H9 (cell line): ENCODE data around the gene ZNF546. TPM values are rescaled to one million over a fixed set of nuclear protein-coding genes. Genes with fewer than 3 reads are reported as not detected.

ENCODE experiments used
- DNase-seq: peaks from one replicate; pipeline ENCODE4 v3.0.0-alpha.2; 2017
- H2AFZ ChIP-seq: one replicate; pipeline ENCODE4 v1.6.1; 2013; ENCODE audit warnings: mild to moderate bottlenecking, low read length, control low read depth, moderate library complexity
- H2AK5ac ChIP-seq: 2 replicates; pipeline ENCODE4 v1.6.1; 2013; ENCODE audit warnings: low read length, control low read depth, mixed read lengths; ENCODE audit not compliant: insufficient read length
- H2BK120ac ChIP-seq: one replicate; pipeline ENCODE4 v1.6.1; 2013; ENCODE audit warnings: low read depth, mild to moderate bottlenecking, low read length, control low read depth, inconsistent platforms; ENCODE audit not compliant: poor library complexity, severe bottlenecking
- H2BK12ac ChIP-seq: 2 replicates; pipeline ENCODE4 v1.6.1; 2013; ENCODE audit warnings: low read length, control low read depth, mixed read lengths, low read depth; ENCODE audit not compliant: insufficient read length
- H2BK15ac ChIP-seq: 2 replicates; pipeline ENCODE4 v1.6.1; 2013; ENCODE audit warnings: low read depth, low read length, control low read depth
- H2BK20ac ChIP-seq: one replicate; pipeline ENCODE4 v1.6.1; 2013; ENCODE audit warnings: low read depth, mild to moderate bottlenecking, low read length, control low read depth, inconsistent platforms; ENCODE audit not compliant: poor library complexity, severe bottlenecking
- H2BK5ac ChIP-seq: 2 replicates; pipeline ENCODE4 v1.6.1; 2013; ENCODE audit warnings: low read length, control low read depth, mixed read lengths; ENCODE audit not compliant: insufficient read length
- H3K14ac ChIP-seq: 2 replicates; pipeline ENCODE4 v1.6.1; 2013; ENCODE audit warnings: low read length, control low read depth; ENCODE audit not compliant: insufficient read depth
- H3K18ac ChIP-seq: 2 replicates; pipeline ENCODE4 v1.6.1; 2013; ENCODE audit warnings: low read depth, mild to moderate bottlenecking, mixed read lengths, low read length, control low read depth; ENCODE audit not compliant: insufficient read length
- H3K23ac ChIP-seq: 2 replicates; pipeline ENCODE4 v1.6.1; 2013; ENCODE audit warnings: low read length, control low read depth, mixed read lengths, low read depth; ENCODE audit not compliant: insufficient read length
- H3K23me2 ChIP-seq: 2 replicates; pipeline ENCODE4 v1.6.1; 2013; ENCODE audit warnings: low read depth, mild to moderate bottlenecking, mixed read lengths, low read length, control low read depth; ENCODE audit not compliant: insufficient read length, poor library complexity, severe bottlenecking
- H3K27ac ChIP-seq: 2 replicates; pipeline ENCODE4 v1.5.1; 2013; ENCODE audit warnings: low read length, control low read depth, mixed read lengths, low read depth; ENCODE audit not compliant: insufficient read length
- H3K27me3 ChIP-seq: 2 replicates; pipeline ENCODE4 v1.6.1; 2013; ENCODE audit warnings: low read length, control low read depth, inconsistent platforms; ENCODE audit not compliant: insufficient read depth
- H3K4ac ChIP-seq: 2 replicates; pipeline ENCODE4 v1.6.1; 2013; ENCODE audit warnings: low read depth, mild to moderate bottlenecking, control low read depth, inconsistent platforms, low read length, moderate library complexity
- H3K4me1 ChIP-seq: 2 replicates; pipeline ENCODE4 v1.6.1; 2013; ENCODE audit warnings: low read length, control low read depth, inconsistent platforms; ENCODE audit not compliant: insufficient read depth
- H3K4me2 ChIP-seq: 2 replicates; pipeline ENCODE4 v1.6.1; 2013; ENCODE audit warnings: low read length, control low read depth, mixed read lengths; ENCODE audit not compliant: insufficient read length, insufficient read depth
- H3K56ac ChIP-seq: 2 replicates; pipeline ENCODE4 v1.6.1; 2013; ENCODE audit warnings: low read depth, mild to moderate bottlenecking, mixed read lengths, low read length, control low read depth; ENCODE audit not compliant: insufficient read length
- H3K79me1 ChIP-seq: 2 replicates; pipeline ENCODE4 v1.6.1; 2013; ENCODE audit warnings: low read depth, mild to moderate bottlenecking, moderate library complexity, low read length, control low read depth, inconsistent platforms; ENCODE audit not compliant: insufficient read depth, poor library complexity, severe bottlenecking
- H3K79me2 ChIP-seq: 2 replicates; pipeline ENCODE4 v1.6.1; 2013; ENCODE audit warnings: low read length, control low read depth, inconsistent platforms; ENCODE audit not compliant: insufficient read depth
- H3K9ac ChIP-seq: 2 replicates; pipeline ENCODE4 v1.6.1; 2013; ENCODE audit warnings: low read length, control low read depth, mixed read lengths; ENCODE audit not compliant: insufficient read length; ENCODE audit errors: extremely low read depth
- H3K9me3 ChIP-seq: one replicate; pipeline ENCODE4 v1.6.1; 2013; ENCODE audit warnings: low read depth, low read length, inconsistent platforms; ENCODE audit not compliant: control insufficient read depth
- H3T11ph ChIP-seq: one replicate; pipeline ENCODE4 v1.6.1; 2013; ENCODE audit warnings: mild to moderate bottlenecking, low read length, control low read depth, inconsistent platforms
- H4K20me1 ChIP-seq: one replicate; pipeline ENCODE4 v1.6.1; 2013; ENCODE audit not compliant: control insufficient read depth, insufficient read length, insufficient read depth
- H4K5ac ChIP-seq: 2 replicates; pipeline ENCODE4 v1.6.1; 2013; ENCODE audit warnings: low read depth, mild to moderate bottlenecking, mixed read lengths, low read length, control low read depth; ENCODE audit not compliant: insufficient read length
- H4K8ac ChIP-seq: replicated peaks from 2 replicates; pipeline ENCODE4 v1.6.1; 2013; ENCODE audit warnings: low read length, control low read depth, mixed read lengths, low read depth; ENCODE audit not compliant: insufficient read length
- H4K91ac ChIP-seq: 2 replicates; pipeline ENCODE4 v1.6.1; 2013; ENCODE audit warnings: low read depth, mild to moderate bottlenecking, moderate library complexity, mixed read lengths, low read length, control low read depth; ENCODE audit not compliant: insufficient read length
- H3K27ac Mint-ChIP-seq, 3 experiments: 2 replicates in 2 of 3; 3 replicates in 1 of 3; pipeline ENCODE4 v1.8.0; 2020 to 2021; ENCODE audit warnings: mixed read lengths in 3 of 3, mild to moderate bottlenecking in 1 of 3, moderate library complexity in 1 of 3
- H3K27me3 Mint-ChIP-seq: 2 replicates; pipeline ENCODE4 v1.8.0; 2021; ENCODE audit warnings: low read depth, mild to moderate bottlenecking, moderate library complexity, mixed read lengths
- H3K36me3 Mint-ChIP-seq, 3 experiments: 2 replicates in 2 of 3; 3 replicates in 1 of 3; pipeline ENCODE4 v1.8.0; 2020 to 2021; ENCODE audit warnings: low read depth in 3 of 3, mixed read lengths in 3 of 3; ENCODE audit not compliant: insufficient read depth in 1 of 3
- H3K4me1 Mint-ChIP-seq, 2 experiments: 2 replicates each; pipeline ENCODE4 v1.8.0; 2020; ENCODE audit warnings: mixed read lengths in 2 of 2
- H3K4me3 Mint-ChIP-seq, 2 experiments: 2 replicates in 1 of 2; 3 replicates in 1 of 2; pipeline ENCODE4 v1.8.0; 2020 to 2021; ENCODE audit warnings: mild to moderate bottlenecking in 2 of 2, mixed read lengths in 2 of 2, moderate library complexity in 1 of 2
- H3K9me3 Mint-ChIP-seq, 2 experiments: 2 replicates in 1 of 2; 3 replicates in 1 of 2; pipeline ENCODE4 v1.8.0; 2020; ENCODE audit warnings: mild to moderate bottlenecking in 2 of 2, mixed read lengths in 2 of 2, moderate library complexity in 1 of 2
- CTCF ChIP-seq: fragments of 200-600 bp; sonication (generic); conservative IDR thresholded peaks from 3 replicates; pipeline ENCODE4 v1.8.0; 2021; ENCODE audit warnings: antibody characterized with exemption, mild to moderate bottlenecking
- WGBS: extraction: QIAGEN DNeasy Blood & Tissue Kit; methylation state at CpG from one replicate; pipeline ENCODE4 v1.1.7; 2013; ENCODE audit warnings: missing lambda C conversion rate, low lambda C conversion rate, mixed read lengths; ENCODE audit not compliant: insufficient read length; ENCODE audit errors: extremely low coverage; 5-methylcytosine and 5-hydroxymethylcytosine counted together
- total RNA-seq: library from RNA; stranded (reverse); gene quantifications from 2 replicates; pipeline ENCODE4 v1.2.1, GENCODE V29; 2021

ZNF546 gene
- total RNA-seq, 1 experiment from 2014 or later: 1.7 TPM

- WGBS: no CpG with 5 or more reads among the region's 15 CpGs
- no peaks in the 10 kb centered on the region for H3K9me3 ChIP-seq
- H2BK120ac ChIP-seq: no peak overlapping the region
- H4K20me1 ChIP-seq: no peaks in the 10 kb centered on the region
- no peak for TF ChIP-seq CTCF
- H3K4me1 ChIP-seq: peaks cover 7% of the 10 kb centered on the region; the same call in 1 of the 2 replicates
- Mint-ChIP-seq H3K9me3 (0 out of 5 replicates have a peak, but pooled peaks cover 0 to 4% of the 10 kb centered on the region in 2 experiments), H3K27me3 (no peaks in the 10 kb centered on the region; the same call in 1 of the 2 replicates), H3K36me3 (peaks cover 20 to 26% (median 24%) of the 10 kb centered on the region in 3 experiments), H3K4me1 (peaks cover 14 to 18% of the 10 kb centered on the region in 2 experiments), H3K27ac (no peak overlapping the region; a peak in 1 of 7 replicates), H3K4me3 (no peak overlapping the region)
- DNase-seq: no peak
- peaks cover 5% of the 10 kb centered on the region for H3K79me1 ChIP-seq
- H3K18ac ChIP-seq: no peak overlapping the region
- H3K23ac ChIP-seq: no peak overlapping the region
- H2BK20ac ChIP-seq: no peak overlapping the region
- H2BK12ac ChIP-seq: no peak overlapping the region
- no peaks in the 10 kb centered on the region; the same call in none of the 2 replicates for H3K27me3 ChIP-seq
- no peak overlapping the region for H3T11ph ChIP-seq
- H2BK15ac ChIP-seq: no peak overlapping the region
- no peak overlapping the region for H3K4me2 ChIP-seq
- no peak overlapping the region for H2AFZ ChIP-seq
- no peak overlapping the region for H3K9ac ChIP-seq
- no peak overlapping the region for H3K14ac ChIP-seq
- H2BK5ac ChIP-seq: no peak overlapping the region
- H4K8ac ChIP-seq: no peak overlapping the region
- H3K56ac ChIP-seq: no peak overlapping the region
- no peak overlapping the region for H2AK5ac ChIP-seq
- H3K27ac ChIP-seq: no peak overlapping the region
- no peak overlapping the region for H4K91ac ChIP-seq
- no peak overlapping the region for H3K4ac ChIP-seq
- H3K23me2 ChIP-seq: peaks cover 4% of the 10 kb centered on the region
- H4K5ac ChIP-seq: no peak overlapping the region
- H3K79me2 ChIP-seq: peaks cover 8% of the 10 kb centered on the region; the same call in 1 of the 2 replicates
These were observed 28.1 kb upstream of the ZNF546 start for GRCh38 chr19:39968789-39969188.
